ENCODE results near the gene NES. TPM values are rescaled to one million over a fixed set of nuclear protein-coding genes. Genes with fewer than 3 reads are reported as not detected.
A peak's percentile ranks its signal among the peaks of the same experiment; 100 is the strongest.

NES gene
- total RNA-seq, 2 donors from 2014 or later = 65.8 to 103 TPM

- Mint-ChIP-seq H3K4me3 (no peak overlapping the region), H3K27me3 (ENCODE audit: insufficient read depth) (peaks cover 94% of the 10 kb centered on the region)
- WGBS, 2 experiments (ENCODE audit: insufficient coverage in 1 of 2, insufficient read length in 1 of 2) = 83 to 93% methylated on average over 5 to 6 of the region's 6 CpGs
Measured at GRCh38 chr1:156639601-156640101, 37.6 kb downstream of the NES start.

GRCh38 chr1:156638189-156638985 is 38.8 kb downstream of the NES start:
- Histone ChIP-seq H3K9ac (ENCODE audit: extremely low read depth, low read length, poor library complexity, severe bottlenecking) (no peak overlapping the region), H3K27ac (ENCODE audit: low read depth, low read length) (no peak overlapping the region), H3K4me1 (ENCODE audit: control insufficient read depth, insufficient read depth, low read length) (no peaks in the 10 kb centered on the region), H3K36me3 (ENCODE audit: control insufficient read depth, insufficient read depth, low read length) (no peaks in the 10 kb centered on the region), H3K4me3 (ENCODE audit: low read length) (no peak overlapping the region), H3K9me3 (ENCODE audit: control insufficient read depth, low read length) (no peaks in the 10 kb centered on the region), H3K27me3 (ENCODE audit: control insufficient read depth, insufficient read depth, low read length, poor library complexity, severe bottlenecking) (peaks cover 93% of the 10 kb centered on the region)
- no peaks in the 10 kb centered on the region for H3K9me3 Mint-ChIP-seq
- peaks cover 6% of the 10 kb centered on the region for H3K4me1 Mint-ChIP-seq
- H3K4me3 Mint-ChIP-seq = no peak overlapping the region
- H3K27me3 Mint-ChIP-seq (ENCODE audit: insufficient read depth) = peaks cover 94% of the 10 kb centered on the region
- H3K27ac Mint-ChIP-seq = no peak overlapping the region
- no peak for TF ChIP-seq CTCF (conservative IDR thresholded peaks at IDR 0.05)
- 80 to 92% methylated on average over 2 to 8 of the region's 8 CpGs for WGBS, 2 experiments (ENCODE audit: insufficient coverage in 1 of 2, insufficient read length in 1 of 2)
- H3K36me3 Mint-ChIP-seq (ENCODE audit: low read depth) = no peaks in the 10 kb centered on the region
- peak; percentile 34 for DNase-seq

More at GRCh38 chr1:156639601-156640101, 37.6 kb downstream of the NES start:
- H3K27me3 ChIP-seq (ENCODE audit: control insufficient read depth, insufficient read depth, low read length, poor library complexity, severe bottlenecking) = peaks cover 94% of the 10 kb centered on the region
- no peak overlapping the region for H3K27ac Mint-ChIP-seq
- H3K9me3 Mint-ChIP-seq = no peaks in the 10 kb centered on the region
- no peaks in the 10 kb centered on the region for H3K36me3 Mint-ChIP-seq (ENCODE audit: low read depth)
- H3K4me1 ChIP-seq (ENCODE audit: control insufficient read depth, insufficient read depth, low read length) = no peaks in the 10 kb centered on the region
- H3K27ac ChIP-seq (ENCODE audit: low read depth, low read length) = no peak overlapping the region
- DNase-seq = no peak
- no peaks in the 10 kb centered on the region for H3K36me3 ChIP-seq (ENCODE audit: control insufficient read depth, insufficient read depth, low read length)
- no peak overlapping the region for H3K9ac ChIP-seq (ENCODE audit: extremely low read depth, low read length, poor library complexity, severe bottlenecking)
- no peak overlapping the region for H3K4me3 ChIP-seq (ENCODE audit: low read length)
- peaks cover 6% of the 10 kb centered on the region for H3K4me1 Mint-ChIP-seq
- H3K9me3 ChIP-seq (ENCODE audit: control insufficient read depth, low read length) = no peaks in the 10 kb centered on the region
- TF ChIP-seq CTCF (conservative IDR thresholded peaks at IDR 0.05) = no peak

GRCh38 chr1:156632355-156632754 is 44.9 kb downstream of the NES start:
- no peaks in the 10 kb centered on the region for H3K9me3 ChIP-seq (ENCODE audit: control insufficient read depth, low read length)
- Mint-ChIP-seq H3K27me3 (ENCODE audit: insufficient read depth) (peaks cover 88% of the 10 kb centered on the region), H3K36me3 (ENCODE audit: low read depth) (no peaks in the 10 kb centered on the region), H3K27ac (no peak overlapping the region), H3K4me1 (peaks cover 4% of the 10 kb centered on the region), H3K4me3 (no peak overlapping the region), H3K9me3 (no peaks in the 10 kb centered on the region)
- no peak overlapping the region for H3K27ac ChIP-seq (ENCODE audit: low read depth, low read length)
- H3K9ac ChIP-seq (ENCODE audit: extremely low read depth, low read length, poor library complexity, severe bottlenecking) = no peak overlapping the region
- no peak overlapping the region for H3K4me3 ChIP-seq (ENCODE audit: low read length)
- TF ChIP-seq CTCF (conservative IDR thresholded peaks at IDR 0.05) = no peak
- no peaks in the 10 kb centered on the region for H3K36me3 ChIP-seq (ENCODE audit: control insufficient read depth, insufficient read depth, low read length)
- DNase-seq = no peak
- no peaks in the 10 kb centered on the region for H3K4me1 ChIP-seq (ENCODE audit: control insufficient read depth, insufficient read depth, low read length)
- WGBS, 2 experiments (ENCODE audit: insufficient coverage in 1 of 2, insufficient read length in 1 of 2) = 76 to 78% methylated on average over 3 of the region's 3 CpGs
- H3K27me3 ChIP-seq (ENCODE audit: control insufficient read depth, insufficient read depth, low read length, poor library complexity, severe bottlenecking) = peaks cover 50% of the 10 kb centered on the region

All from endodermal cell (in vitro differentiated cells).